Measurements from ENCODE around the gene ADGRL1.

DNA sequence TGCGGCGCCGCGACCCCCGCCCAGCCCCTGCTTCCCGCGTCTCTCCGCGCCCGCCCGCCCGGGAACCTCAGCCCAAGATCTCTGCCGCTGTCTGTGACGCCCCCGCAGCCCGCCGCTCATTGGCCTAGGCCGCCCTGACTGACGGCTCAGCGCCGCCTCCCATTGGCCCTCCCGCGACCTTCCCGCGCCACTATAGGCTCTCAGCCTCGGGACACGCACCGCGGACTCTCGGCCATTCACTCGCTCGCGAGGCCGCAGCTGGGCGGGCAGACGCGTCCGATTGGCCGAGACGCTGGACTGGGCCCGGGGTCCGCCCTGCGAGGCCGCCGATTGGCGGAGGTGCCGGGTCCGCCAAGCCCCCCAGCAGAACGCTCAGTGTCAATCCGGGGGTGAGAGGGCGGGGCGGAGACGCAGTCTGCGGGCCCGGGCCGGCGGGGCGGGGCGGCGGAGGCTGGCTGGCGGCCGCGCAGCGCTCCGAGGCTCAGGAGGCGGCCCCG is 88.3 kb downstream of the ADGRL1 start, which contains the start of gene PRKACA:
- TF ChIP-seq, protein P1, sequence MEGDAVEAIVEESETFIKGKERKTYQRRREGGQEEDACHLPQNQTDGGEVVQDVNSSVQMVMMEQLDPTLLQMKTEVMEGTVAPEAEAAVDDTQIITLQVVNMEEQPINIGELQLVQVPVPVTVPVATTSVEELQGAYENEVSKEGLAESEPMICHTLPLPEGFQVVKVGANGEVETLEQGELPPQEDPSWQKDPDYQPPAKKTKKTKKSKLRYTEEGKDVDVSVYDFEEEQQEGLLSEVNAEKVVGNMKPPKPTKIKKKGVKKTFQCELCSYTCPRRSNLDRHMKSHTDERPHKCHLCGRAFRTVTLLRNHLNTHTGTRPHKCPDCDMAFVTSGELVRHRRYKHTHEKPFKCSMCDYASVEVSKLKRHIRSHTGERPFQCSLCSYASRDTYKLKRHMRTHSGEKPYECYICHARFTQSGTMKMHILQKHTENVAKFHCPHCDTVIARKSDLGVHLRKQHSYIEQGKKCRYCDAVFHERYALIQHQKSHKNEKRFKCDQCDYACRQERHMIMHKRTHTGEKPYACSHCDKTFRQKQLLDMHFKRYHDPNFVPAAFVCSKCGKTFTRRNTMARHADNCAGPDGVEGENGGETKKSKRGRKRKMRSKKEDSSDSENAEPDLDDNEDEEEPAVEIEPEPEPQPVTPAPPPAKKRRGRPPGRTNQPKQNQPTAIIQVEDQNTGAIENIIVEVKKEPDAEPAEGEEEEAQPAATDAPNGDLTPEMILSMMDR (IDR thresholded peaks at IDR 0.05): no peak
- TF ChIP-seq POLR2A (IDR thresholded peaks at IDR 0.05): peak in 1 of 2 donors; percentile 72

Measured in heart left ventricle (tissue), 13 donors.